HG03060 (cell line): Measurements from ENCODE around the gene KREMEN2.
"Not testable (repeated sequence)": the region's sequence is repeated elsewhere in the genome, so short reads cannot be mapped to it uniquely, and the experiment has no call there.

Experiments used
- ATAC-seq: cut with Tn5 transposase; IDR thresholded peaks from one replicate; pipeline ENCODE4 v1.9.1; 2021; ENCODE audit warnings: low read depth, moderate number of reproducible peaks; ENCODE audit not compliant: unreplicated experiment

Gene KREMEN2

GRCh38 chr16:2963723-2964474, at the start of gene KREMEN2:
KREMEN2 (plus strand) TSS chr16:2964275; CDS start chr16:2964521, 246 bp downstream.
- no peak for ATAC-seq

- no peak for ATAC-seq
Measured at GRCh38 chr16:2915196-2915929, 48.7 kb upstream of the KREMEN2 start.

- no peak for ATAC-seq
Measured at GRCh38 chr16:2919511-2920255, 44.4 kb upstream of the KREMEN2 start.

GRCh38 chr16:2923481-2923880, 40.6 kb upstream of the KREMEN2 start:
- no peak for ATAC-seq

GRCh38 chr16:2924901-2925755, 38.9 kb upstream of the KREMEN2 start:
- no peak for ATAC-seq

GRCh38 chr16:2925951-2926649, 38.0 kb upstream of the KREMEN2 start:
- ATAC-seq, result no peak

GRCh38 chr16:2926650-2926999, 37.5 kb upstream of the KREMEN2 start:
- ATAC-seq, result no peak

- ATAC-seq, result no peak
Measured at GRCh38 chr16:2927010-2927646, 36.9 kb upstream of the KREMEN2 start.

- ATAC-seq, result not testable (repeated sequence)
Measured at GRCh38 chr16:2928151-2928550, 35.9 kb upstream of the KREMEN2 start.

- no peak for ATAC-seq
Measured at GRCh38 chr16:2928796-2929195, 35.3 kb upstream of the KREMEN2 start.

GRCh38 chr16:2929693-2930092, 34.4 kb upstream of the KREMEN2 start:
- ATAC-seq, result no peak

- ATAC-seq, result no peak
Measured at GRCh38 chr16:2930236-2930635, 33.8 kb upstream of the KREMEN2 start.

GRCh38 chr16:2931231-2931914, 32.7 kb upstream of the KREMEN2 start:
- not testable (repeated sequence) for ATAC-seq

GRCh38 chr16:2933136-2933535, 30.9 kb upstream of the KREMEN2 start:
- no peak for ATAC-seq

GRCh38 chr16:2933701-2934100, 30.4 kb upstream of the KREMEN2 start:
- no peak for ATAC-seq

GRCh38 chr16:2934450-2934849, 29.6 kb upstream of the KREMEN2 start:
- no peak for ATAC-seq

- ATAC-seq, result no peak
Measured at GRCh38 chr16:2936436-2937011, 27.6 kb upstream of the KREMEN2 start.

GRCh38 chr16:2937170-2937569, 26.9 kb upstream of the KREMEN2 start:
- ATAC-seq, result no peak
